WTC11 (cell line): Measurements from ENCODE around the gene HELQ. TPM values are rescaled to one million over a fixed set of nuclear protein-coding genes. Genes with fewer than 3 reads are reported as not detected.
A peak's percentile ranks its signal among the peaks of the same experiment; 100 is the strongest.

ENCODE experiments used
- ATAC-seq: fragments of 200-7000 bp; cut with Tn5 transposase; 2 replicates; pipeline ENCODE4 v1.10.0; 2021; ENCODE audit warnings: mild to moderate bottlenecking, moderate library complexity
- CTCF ChIA-PET: fragments of 300-600 bp; sonication (Branson Sonifier 250); formaldehyde crosslinking; loops from one replicate; lab custom pipeline; 2021; ENCODE audit warnings: antibody characterized with exemption; lab: Charles Lee
- POLR2A ChIA-PET: fragments of 350-600 bp; sonication (Branson Sonifier 250); formaldehyde crosslinking; loops from one replicate; lab custom pipeline; 2021; ENCODE audit warnings: antibody characterized with exemption; lab: Charles Lee
- DNase-seq: peaks from one replicate; pipeline ENCODE4 v3.0.0; 2021; ENCODE audit warnings: low spot score
- H3K27ac Mint-ChIP-seq: 2 replicates; pipeline ENCODE4 v1.8.0; 2021; ENCODE audit warnings: mixed read lengths
- H3K27me3 Mint-ChIP-seq: 2 replicates; pipeline ENCODE4 v1.8.0; 2021; ENCODE audit warnings: low read depth, mild to moderate bottlenecking, moderate library complexity, mixed read lengths
- H3K36me3 Mint-ChIP-seq: 2 replicates; pipeline ENCODE4 v1.8.0; 2021; ENCODE audit warnings: mixed read lengths
- H3K4me1 Mint-ChIP-seq: 2 replicates; pipeline ENCODE4 v1.8.0; 2022; ENCODE audit warnings: mixed read lengths
- H3K4me3 Mint-ChIP-seq: 2 replicates; pipeline ENCODE4 v1.8.0; 2021; ENCODE audit warnings: mild to moderate bottlenecking, moderate library complexity, mixed read lengths
- H3K9me3 Mint-ChIP-seq: 2 replicates; pipeline ENCODE4 v1.8.0; 2021; ENCODE audit warnings: mixed read lengths
- CREM ChIP-seq: sonication (generic); formaldehyde crosslinking; IDR thresholded peaks from 2 replicates; pipeline ENCODE4 v1.8.1; 2022; ENCODE audit warnings: mild to moderate bottlenecking, missing genetic modification reagents, moderate library complexity
- EMX1 ChIP-seq: fragments of 250-450 bp; sonication (Bioruptor Pico); IDR thresholded peaks from 2 replicates; pipeline ENCODE4 v1.8.0; 2021; ENCODE audit warnings: mild to moderate bottlenecking
- GABPB1 ChIP-seq: sonication (generic); formaldehyde crosslinking; IDR thresholded peaks from 2 replicates; pipeline ENCODE4 v1.8.1; 2023; ENCODE audit warnings: mild to moderate bottlenecking, missing genetic modification reagents
- GRHL2 ChIP-seq: fragments of 250-450 bp; sonication (Bioruptor Pico); IDR thresholded peaks from 2 replicates; pipeline ENCODE4 v1.8.0; 2022; ENCODE audit warnings: mild to moderate bottlenecking, moderate library complexity; ENCODE audit not compliant: insufficient replicate concordance, severe bottlenecking
- JAZF1 ChIP-seq: fragments of 250-450 bp; sonication (Bioruptor Pico); IDR thresholded peaks from 2 replicates; pipeline ENCODE4 v1.9.0; 2021; ENCODE audit warnings: moderate library complexity, mild to moderate bottlenecking, inconsistent platforms
- KAT7 ChIP-seq: sonication (generic); formaldehyde crosslinking; IDR thresholded peaks from 2 replicates; pipeline ENCODE4 v1.8.1; 2023; ENCODE audit warnings: missing genetic modification reagents, mild to moderate bottlenecking, borderline replicate concordance
- MAX ChIP-seq: sonication (generic); formaldehyde crosslinking; IDR thresholded peaks from 2 replicates; pipeline ENCODE4 v1.8.0; 2022; ENCODE audit warnings: mild to moderate bottlenecking, missing genetic modification reagents
- MXD4 ChIP-seq: fragments of 250-450 bp; sonication (Bioruptor Pico); IDR thresholded peaks from 2 replicates; pipeline ENCODE4 v1.8.0; 2021; ENCODE audit warnings: mild to moderate bottlenecking, moderate library complexity, borderline replicate concordance
- MYBL2 ChIP-seq: sonication (generic); formaldehyde crosslinking; IDR thresholded peaks from 2 replicates; pipeline ENCODE4 v1.8.1; 2023; ENCODE audit warnings: mild to moderate bottlenecking, moderate library complexity, missing genetic modification reagents
- NFATC4 ChIP-seq: fragments of 250-450 bp; sonication (Bioruptor Pico); IDR thresholded peaks from 2 replicates; pipeline ENCODE4 v1.9.0; 2021; ENCODE audit warnings: mild to moderate bottlenecking
- NFYB ChIP-seq: sonication (generic); formaldehyde crosslinking; conservative IDR thresholded peaks from 2 replicates; pipeline ENCODE4 v1.8.0; 2022; ENCODE audit warnings: low read depth, missing genetic modification reagents
- NR2C2 ChIP-seq: sonication (generic); formaldehyde crosslinking; IDR thresholded peaks from 2 replicates; pipeline ENCODE4 v1.8.0; 2022; ENCODE audit warnings: mild to moderate bottlenecking, missing genetic modification reagents
- PRDM15 ChIP-seq: sonication (generic); formaldehyde crosslinking; IDR thresholded peaks from 2 replicates; pipeline ENCODE4 v1.8.0; 2022; ENCODE audit warnings: missing genetic modification reagents
- SMAD4 ChIP-seq: sonication (generic); formaldehyde crosslinking; IDR thresholded peaks from 2 replicates; pipeline ENCODE4 v1.8.0; 2022; ENCODE audit warnings: mild to moderate bottlenecking, missing genetic modification reagents
- TEAD4 ChIP-seq: sonication (generic); formaldehyde crosslinking; IDR thresholded peaks from 2 replicates; pipeline ENCODE4 v1.8.0; 2022; ENCODE audit warnings: mild to moderate bottlenecking, missing genetic modification reagents
- TP53 ChIP-seq: sonication (generic); formaldehyde crosslinking; IDR thresholded peaks from 2 replicates; pipeline ENCODE4 v1.8.1; 2023; ENCODE audit warnings: mild to moderate bottlenecking, missing genetic modification reagents
- ZNF121 ChIP-seq: sonication (generic); formaldehyde crosslinking; IDR thresholded peaks from 2 replicates; pipeline ENCODE4 v1.8.0; 2023; ENCODE audit warnings: missing genetic modification reagents
- total RNA-seq: library from RNA; stranded (reverse); gene quantifications from 3 replicates; pipeline ENCODE4 v1.2.3, GENCODE V29; 2021
- TF ChIP-seq, protein P1 (sequence below): fragments of 250-450 bp; sonication (Bioruptor Pico); IDR thresholded peaks from 2 replicates; pipeline ENCODE4 v2.1.2; 2022; ENCODE audit warnings: mild to moderate bottlenecking, moderate library complexity
- TF ChIP-seq, protein P2 (sequence below): fragments of 250-450 bp; sonication (Bioruptor Pico); conservative IDR thresholded peaks from 2 replicates; pipeline ENCODE4 v1.9.0; 2021; ENCODE audit warnings: mild to moderate bottlenecking
- TF ChIP-seq, protein P3 (sequence below): sonication (generic); formaldehyde crosslinking; IDR thresholded peaks from 2 replicates; pipeline ENCODE4 v1.8.1; 2023; ENCODE audit warnings: mild to moderate bottlenecking, missing genetic modification reagents
- TF ChIP-seq, protein P4 (sequence below): sonication (generic); formaldehyde crosslinking; IDR thresholded peaks from 2 replicates; pipeline ENCODE4 v1.8.1; 2023; ENCODE audit warnings: mild to moderate bottlenecking, missing genetic modification reagents, moderate library complexity
- TF ChIP-seq, protein P5 (sequence below): sonication (generic); formaldehyde crosslinking; IDR thresholded peaks from 2 replicates; pipeline ENCODE4 v1.8.1; 2022; ENCODE audit warnings: low read depth, missing genetic modification reagents, borderline replicate concordance

The HELQ gene
- total RNA-seq, 1 experiment from 2014 or later: 10.1 TPM

- Mint-ChIP-seq H3K4me3 (no peak overlapping the region), H3K27me3 (peaks cover 9% of the 10 kb centered on the region), H3K27ac (no peak overlapping the region), H3K9me3 (no peaks in the 10 kb centered on the region), H3K4me1 (peaks cover 11% of the 10 kb centered on the region), H3K36me3 (peaks cover 4% of the 10 kb centered on the region; the same call in 1 of the 2 replicates)
- CTCF ChIA-PET: no interaction called here
- TF ChIP-seq GABPB1 (CRISPR knock-in tag) (0 out of 2 replicates have a peak, but pooled peaks have one; percentile 36), GRHL2 (no peak)
- ATAC-seq (no peak), DNase-seq (no peak)
- POLR2A ChIA-PET: no interaction called here
Measured at GRCh38 chr4:83486457-83487129, 31.0 kb upstream of the HELQ start.

DNA sequence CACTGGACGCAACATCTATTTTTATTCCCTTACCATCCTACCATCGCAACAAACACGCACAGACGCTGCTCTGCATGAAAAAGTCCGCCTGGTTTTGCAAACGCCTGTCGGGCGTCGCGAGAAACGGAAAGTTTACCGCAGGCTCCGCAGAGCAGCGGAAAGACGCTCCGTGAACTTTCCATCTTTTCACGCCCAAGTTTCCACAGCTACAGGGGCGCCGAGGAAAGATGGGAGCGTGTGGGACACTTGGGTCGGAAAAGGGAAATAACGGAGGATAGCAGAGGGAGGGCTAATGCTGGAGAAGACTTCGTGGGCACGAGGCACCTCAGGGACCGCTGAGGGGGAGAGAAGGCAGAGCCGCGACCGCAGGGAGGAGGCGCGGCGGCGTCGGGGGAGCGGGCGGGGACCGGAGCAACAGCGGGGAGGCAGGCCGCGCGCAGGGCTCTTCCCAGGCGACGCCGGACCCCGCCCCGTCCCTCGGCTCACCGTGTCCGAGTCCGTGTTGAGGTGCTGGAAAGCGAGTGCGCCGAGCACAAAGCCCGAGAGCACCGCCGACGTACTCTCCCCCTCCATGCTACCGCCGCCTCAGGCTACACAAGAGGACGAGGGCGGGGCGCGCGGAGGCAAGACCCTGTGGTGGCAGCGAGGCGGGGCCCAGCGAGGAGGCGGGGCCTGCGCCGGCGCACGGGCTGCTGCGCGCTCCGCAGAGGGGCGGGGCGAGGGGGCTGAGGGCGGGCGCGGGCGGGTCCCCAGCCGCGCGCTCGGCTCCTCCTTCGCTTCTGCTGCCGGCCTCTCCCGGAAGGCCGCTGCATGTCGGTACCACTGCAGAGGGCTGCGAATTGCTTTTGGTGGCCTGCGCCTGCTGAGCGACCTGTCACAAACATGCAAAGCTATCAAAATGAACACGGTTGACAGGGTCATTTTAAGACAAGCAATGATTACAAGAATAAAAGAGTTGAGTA, 29.2 kb upstream of the HELQ start, which contains the start of gene ABRAXAS1:
Gene ABRAXAS1 (minus strand): TSS at position 601 of the 962 bp plus-strand sequence. CDS start 28 bp downstream, at position 573.
- Mint-ChIP-seq H3K4me1 (peaks cover 11% of the 10 kb centered on the region), H3K36me3 (peaks cover 12% of the 10 kb centered on the region), H3K27me3 (peaks cover 9% of the 10 kb centered on the region), H3K4me3 (peak within 1 kb of the TSS; percentile 95), H3K9me3 (no peaks in the 10 kb centered on the region), H3K27ac (peak within 1 kb of the TSS; percentile 91)
- peak; percentile 96 for ATAC-seq
- ChIA-PET POLR2A (no interaction called here), CTCF (no interaction called here)
- peak; percentile 94 for DNase-seq
- TF ChIP-seq CREM (peak; percentile 39; the same call in 1 of the 2 replicates), SMAD4 (CRISPR knock-in tag) (no peak), MXD4 (CRISPR knock-in tag) (no peak), JAZF1 (CRISPR knock-in tag) (no peak), ZNF121 (CRISPR knock-in tag) (no peak), NFYB (CRISPR knock-in tag) (no peak), NR2C2 (no peak), KAT7 (CRISPR knock-in tag) (no peak), MYBL2 (peak; percentile 69; the same call in 1 of the 2 replicates), MAX (CRISPR knock-in tag) (peak; percentile 88), TEAD4 (no peak; the same call in 1 of the 2 replicates), EMX1 (no peak), TP53 (CRISPR knock-in tag) (peak; percentile 78; the same call in 1 of the 2 replicates), PRDM15 (no peak), NFATC4 (no peak)
- TF ChIP-seq, protein P1, sequence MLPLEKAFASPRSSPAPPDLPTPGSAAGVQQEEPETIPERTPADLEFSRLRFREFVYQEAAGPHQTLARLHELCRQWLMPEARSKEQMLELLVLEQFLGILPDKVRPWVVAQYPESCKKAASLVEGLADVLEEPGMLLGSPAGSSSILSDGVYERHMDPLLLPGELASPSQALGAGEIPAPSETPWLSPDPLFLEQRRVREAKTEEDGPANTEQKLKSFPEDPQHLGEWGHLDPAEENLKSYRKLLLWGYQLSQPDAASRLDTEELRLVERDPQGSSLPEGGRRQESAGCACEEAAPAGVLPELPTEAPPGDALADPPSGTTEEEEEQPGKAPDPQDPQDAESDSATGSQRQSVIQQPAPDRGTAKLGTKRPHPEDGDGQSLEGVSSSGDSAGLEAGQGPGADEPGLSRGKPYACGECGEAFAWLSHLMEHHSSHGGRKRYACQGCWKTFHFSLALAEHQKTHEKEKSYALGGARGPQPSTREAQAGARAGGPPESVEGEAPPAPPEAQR (CRISPR knock-in tag): no peak
- TF ChIP-seq, protein P2, sequence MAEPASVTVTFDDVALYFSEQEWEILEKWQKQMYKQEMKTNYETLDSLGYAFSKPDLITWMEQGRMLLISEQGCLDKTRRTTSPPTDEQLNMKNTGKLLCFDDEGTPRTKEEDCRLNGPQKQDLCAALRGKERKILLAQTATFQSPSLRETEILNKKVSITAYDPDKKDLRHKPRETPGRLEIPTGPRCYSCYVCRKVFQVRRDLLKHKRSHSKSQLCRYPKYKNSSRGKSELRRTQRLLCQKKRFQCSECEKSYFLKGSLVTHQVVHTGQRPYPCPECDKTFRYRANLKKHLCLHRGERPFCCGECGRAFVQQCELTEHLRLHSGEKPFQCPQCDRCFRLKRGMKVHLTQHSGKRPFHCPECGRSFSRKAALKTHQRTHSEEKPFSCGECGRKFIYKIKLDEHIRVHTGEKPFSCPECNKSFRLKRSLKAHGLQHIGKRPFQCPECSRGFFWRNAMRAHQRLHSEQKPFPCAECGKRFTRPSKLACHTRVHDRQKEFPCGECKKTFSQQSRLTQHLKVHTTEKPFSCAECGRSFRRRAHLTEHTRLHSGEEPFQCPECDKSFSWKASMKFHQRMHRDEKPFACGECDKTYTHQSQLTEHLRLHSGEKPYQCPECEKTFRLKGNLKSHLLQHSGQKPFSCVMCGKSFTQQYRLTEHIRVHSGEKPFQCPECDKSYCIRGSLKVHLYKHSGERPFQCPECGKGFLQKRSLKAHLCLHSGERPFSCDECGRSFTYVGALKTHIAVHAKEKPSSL (CRISPR knock-in tag): no peak
- TF ChIP-seq, protein P3, sequence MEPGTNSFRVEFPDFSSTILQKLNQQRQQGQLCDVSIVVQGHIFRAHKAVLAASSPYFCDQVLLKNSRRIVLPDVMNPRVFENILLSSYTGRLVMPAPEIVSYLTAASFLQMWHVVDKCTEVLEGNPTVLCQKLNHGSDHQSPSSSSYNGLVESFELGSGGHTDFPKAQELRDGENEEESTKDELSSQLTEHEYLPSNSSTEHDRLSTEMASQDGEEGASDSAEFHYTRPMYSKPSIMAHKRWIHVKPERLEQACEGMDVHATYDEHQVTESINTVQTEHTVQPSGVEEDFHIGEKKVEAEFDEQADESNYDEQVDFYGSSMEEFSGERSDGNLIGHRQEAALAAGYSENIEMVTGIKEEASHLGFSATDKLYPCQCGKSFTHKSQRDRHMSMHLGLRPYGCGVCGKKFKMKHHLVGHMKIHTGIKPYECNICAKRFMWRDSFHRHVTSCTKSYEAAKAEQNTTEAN (CRISPR knock-in tag): peak; percentile 75; the same call in 1 of the 2 replicates
- TF ChIP-seq, protein P4, sequence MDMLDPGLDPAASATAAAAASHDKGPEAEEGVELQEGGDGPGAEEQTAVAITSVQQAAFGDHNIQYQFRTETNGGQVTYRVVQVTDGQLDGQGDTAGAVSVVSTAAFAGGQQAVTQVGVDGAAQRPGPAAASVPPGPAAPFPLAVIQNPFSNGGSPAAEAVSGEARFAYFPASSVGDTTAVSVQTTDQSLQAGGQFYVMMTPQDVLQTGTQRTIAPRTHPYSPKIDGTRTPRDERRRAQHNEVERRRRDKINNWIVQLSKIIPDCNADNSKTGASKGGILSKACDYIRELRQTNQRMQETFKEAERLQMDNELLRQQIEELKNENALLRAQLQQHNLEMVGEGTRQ: peak; percentile 34
- TF ChIP-seq, protein P5, sequence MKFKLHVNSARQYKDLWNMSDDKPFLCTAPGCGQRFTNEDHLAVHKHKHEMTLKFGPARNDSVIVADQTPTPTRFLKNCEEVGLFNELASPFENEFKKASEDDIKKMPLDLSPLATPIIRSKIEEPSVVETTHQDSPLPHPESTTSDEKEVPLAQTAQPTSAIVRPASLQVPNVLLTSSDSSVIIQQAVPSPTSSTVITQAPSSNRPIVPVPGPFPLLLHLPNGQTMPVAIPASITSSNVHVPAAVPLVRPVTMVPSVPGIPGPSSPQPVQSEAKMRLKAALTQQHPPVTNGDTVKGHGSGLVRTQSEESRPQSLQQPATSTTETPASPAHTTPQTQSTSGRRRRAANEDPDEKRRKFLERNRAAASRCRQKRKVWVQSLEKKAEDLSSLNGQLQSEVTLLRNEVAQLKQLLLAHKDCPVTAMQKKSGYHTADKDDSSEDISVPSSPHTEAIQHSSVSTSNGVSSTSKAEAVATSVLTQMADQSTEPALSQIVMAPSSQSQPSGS: no peak
